K562 (cell line): Measurements from ENCODE around the gene WWP2. TPM values are rescaled to one million over a fixed set of nuclear protein-coding genes. Genes with fewer than 3 reads are reported as not detected.

Experiments used
- ATAC-seq: fragments of 200-7000 bp; cut with Tn5 transposase; 3 replicates; pipeline ENCODE4 v1.9.1; 2020; ENCODE audit warnings: moderate library complexity
- BruUV-seq: library from RNA; stranded (reverse); fragments of 400-500 nt; replicated peaks from 2 replicates; lab custom pipeline; 2021; lab: Mats Ljungman, UMichigan
- CTCF ChIA-PET: fragments of 300-600 bp; formaldehyde crosslinking; extraction: SDS; loops from one replicate; lab custom pipeline; 2021; ENCODE audit warnings: low intra/inter-chr PET ratio; lab: Yijun Ruan, JAX
- POLR2A ChIA-PET: fragments of 300-600, 350-650 bp; sonication (Branson Sonifier 250); formaldehyde crosslinking; extraction: SDS; loops from one replicate; lab custom pipeline; 2021; ENCODE audit warnings: antibody characterized with exemption, inconsistent platforms; lab: Yijun Ruan, JAX
- DNase-seq, 4 experiments: peaks; one replicate each; pipeline versions ENCODE4 v3.0.0 to v3.0.0-alpha.2; 2011 to 2018; ENCODE audit warnings: low spot score in 3 of 4, mixed read lengths in 3 of 4; ENCODE audit errors: extremely low read depth in 1 of 4
- FAIRE-seq: peaks from 2 replicates; lab custom pipeline; 2011; peaks lifted over from hg19 to GRCh38; lab: Jason Lieb, UNC
- H2AFZ ChIP-seq: 2 replicates; pipeline ENCODE4 v1.6.0; 2011; ENCODE audit warnings: low read depth, low read length, control low read depth, inconsistent platforms
- H3K27ac ChIP-seq: fragments of 200-600 bp; 3 replicates; pipeline ENCODE4 v1.8.0; 2011; ENCODE audit warnings: low read depth, mild to moderate bottlenecking, control low read depth, inconsistent platforms, low read length, moderate library complexity, mixed read lengths; ENCODE audit errors: extremely low read depth
- H3K27me3 ChIP-seq, 2 experiments: fragments of 300-600 bp in 1 of 2; 2 replicates in 1 of 2; 3 replicates in 1 of 2; pipeline versions ENCODE4 v1.6.0 to v1.8.0; 2011; ENCODE audit warnings: inconsistent platforms in 2 of 2, low read length in 2 of 2, mild to moderate bottlenecking in 1 of 2, mixed read lengths in 1 of 2, moderate library complexity in 1 of 2; ENCODE audit not compliant: control insufficient read depth in 2 of 2, insufficient read depth in 2 of 2
- H3K36me3 ChIP-seq: fragments of 300-600 bp; 3 replicates; pipeline ENCODE4 v1.8.0; 2011; ENCODE audit warnings: mild to moderate bottlenecking, low read length, inconsistent platforms; ENCODE audit not compliant: control insufficient read depth, insufficient read depth
- H3K4me1 ChIP-seq, 2 experiments: fragments of 200-600 bp in 1 of 2; replicated peaks in 1 of 2; 2 replicates in 1 of 2; 3 replicates in 1 of 2; pipeline versions ENCODE4 v1.5.1 to v1.8.0; 2011; ENCODE audit warnings: inconsistent platforms in 2 of 2, low read length in 2 of 2, mild to moderate bottlenecking in 1 of 2, mixed read lengths in 1 of 2, moderate library complexity in 1 of 2; ENCODE audit not compliant: control insufficient read depth in 2 of 2, insufficient read depth in 2 of 2
- H3K4me2 ChIP-seq: 2 replicates; pipeline ENCODE4 v1.6.1; 2011; ENCODE audit warnings: low read length, control low read depth, inconsistent platforms, mixed read lengths; ENCODE audit not compliant: insufficient read depth
- H3K4me3 ChIP-seq: fragments of 200-600 bp; sonication (generic), shearing (Covaris generic); 2 replicates; pipeline ENCODE4 v1.5.1; 2016; ENCODE audit warnings: control low read depth, inconsistent platforms
- H3K79me2 ChIP-seq: fragments of 200-600 bp; 3 replicates; pipeline ENCODE4 v1.8.0; 2011; ENCODE audit warnings: low read length, inconsistent platforms; ENCODE audit not compliant: control insufficient read depth, insufficient read depth
- H3K9ac ChIP-seq, 2 experiments: 2 replicates each; pipeline versions ENCODE4 v1.6.0 to v1.6.1; 2011; ENCODE audit warnings: low read depth in 2 of 2, low read length in 2 of 2, control low read depth in 1 of 2, inconsistent platforms in 1 of 2, mild to moderate bottlenecking in 1 of 2, mixed read lengths in 1 of 2; ENCODE audit not compliant: insufficient read depth in 1 of 2
- H3K9me1 ChIP-seq: one replicate; pipeline ENCODE4 v1.6.0; 2011; ENCODE audit warnings: inconsistent platforms, mild to moderate bottlenecking, low read length, moderate library complexity; ENCODE audit not compliant: control insufficient read depth, insufficient read depth
- H3K9me3 ChIP-seq: replicated peaks from 2 replicates; pipeline ENCODE4 v1.5.1; 2011; ENCODE audit warnings: low read depth, low read length, inconsistent platforms; ENCODE audit not compliant: control insufficient read depth, insufficient read depth
- H4K20me1 ChIP-seq: replicated peaks from 2 replicates; pipeline ENCODE4 v1.6.1; 2011; ENCODE audit warnings: low read length, inconsistent platforms, mixed read lengths; ENCODE audit not compliant: control insufficient read depth, insufficient read depth
- ASH1L ChIP-seq: fragments of 450-650 bp; IDR thresholded peaks from 2 replicates; pipeline ENCODE4 v1.6.1; 2018; ENCODE audit warnings: borderline replicate concordance, mild to moderate bottlenecking, low read depth; ENCODE audit not compliant: partially characterized antibody
- CBX5 ChIP-seq: IDR thresholded peaks from 2 replicates; pipeline ENCODE4 v1.6.1; 2014; ENCODE audit warnings: low read depth, borderline replicate concordance
- ELF2 ChIP-seq: fragments of 250-450 bp; sonication (Bioruptor Pico); IDR thresholded peaks from 2 replicates; pipeline ENCODE4 v1.5.0; 2021; ENCODE audit warnings: mild to moderate bottlenecking
- HNRNPUL1 ChIP-seq: fragments of 200-400 bp; formaldehyde crosslinking; IDR thresholded peaks from 2 replicates; pipeline ENCODE4 v1.6.1; 2017; ENCODE audit warnings: low read length
- ILF3 ChIP-seq: fragments of 450-650 bp; IDR thresholded peaks from 2 replicates; pipeline ENCODE4 v1.6.1; 2018; ENCODE audit warnings: antibody characterized with exemption, mild to moderate bottlenecking, moderate library complexity, borderline replicate concordance
- IRF1 ChIP-seq: sonication (generic); formaldehyde crosslinking; IDR thresholded peaks from 2 replicates; pipeline ENCODE4 v1.8.0; 2022; ENCODE audit warnings: missing genetic modification reagents, mild to moderate bottlenecking, borderline replicate concordance
- MED1 ChIP-seq: sonication (generic); formaldehyde crosslinking; IDR thresholded peaks from 2 replicates; pipeline ENCODE4 v1.8.1; 2023; ENCODE audit warnings: missing genetic modification reagents, borderline replicate concordance
- NFATC3 ChIP-seq: fragments of 450-650 bp; IDR thresholded peaks from 2 replicates; pipeline ENCODE4 v1.6.1; 2017; ENCODE audit warnings: mild to moderate bottlenecking
- NFE2 ChIP-seq: IDR thresholded peaks from 2 replicates; pipeline ENCODE4 v1.6.1; 2014; ENCODE audit warnings: antibody characterized with exemption, low read depth
- POLR2B ChIP-seq: fragments of 450-650 bp; IDR thresholded peaks from 2 replicates; pipeline ENCODE4 v1.6.1; 2018; ENCODE audit warnings: low read depth; ENCODE audit not compliant: partially characterized antibody
- POLR2G ChIP-seq: fragments of 200-400 bp; formaldehyde crosslinking; IDR thresholded peaks from 2 replicates; pipeline ENCODE4 v1.6.1; 2017; ENCODE audit warnings: low read depth, mild to moderate bottlenecking, antibody characterized with exemption, low read length, moderate library complexity
- PURB ChIP-seq: sonication (generic); formaldehyde crosslinking; IDR thresholded peaks from 2 replicates; pipeline ENCODE4 v1.9.0; 2021; ENCODE audit warnings: low read depth, mild to moderate bottlenecking, missing genetic modification reagents
- SAFB ChIP-seq: fragments of 200-400 bp; formaldehyde crosslinking; IDR thresholded peaks from 2 replicates; pipeline ENCODE4 v1.6.1; 2017; ENCODE audit warnings: low read depth, low read length, borderline replicate concordance
- SAP30 ChIP-seq: fragments of 200-600 bp; sonication (generic); IDR thresholded peaks from 2 replicates; pipeline ENCODE4 v1.6.1; 2012; ENCODE audit warnings: borderline replicate concordance, low read depth, mild to moderate bottlenecking, moderate library complexity, low read length, control low read depth, inconsistent platforms; ENCODE audit not compliant: insufficient read depth, poor library complexity, severe bottlenecking
- THAP12 ChIP-seq: fragments of 250-450 bp; sonication (Bioruptor Pico); IDR thresholded peaks from 2 replicates; pipeline ENCODE4 v1.9.0; 2021; ENCODE audit warnings: mild to moderate bottlenecking, inconsistent platforms
- ZNF175 ChIP-seq: fragments of 200-800 bp; sonication (Bioruptor generic); IDR thresholded peaks from 2 replicates; pipeline ENCODE4 v1.6.1; 2016; ENCODE audit warnings: low read depth, mild to moderate bottlenecking, missing genetic modification characterization, missing compliant biosample characterization
- ZNF785 ChIP-seq: fragments of 250-450 bp; sonication (Bioruptor Pico); IDR thresholded peaks from 2 replicates; pipeline ENCODE4 v1.4.0; 2020; ENCODE audit warnings: mild to moderate bottlenecking
- WGBS: fragments of 100-300 bp; shearing (Covaris generic); methylation state at CpG from one replicate; pipeline ENCODE4 v1.1.6; 2016; ENCODE audit warnings: low coverage, mixed read lengths; ENCODE audit not compliant: insufficient coverage; ENCODE audit errors: missing lambda C conversion rate; 5-methylcytosine and 5-hydroxymethylcytosine counted together
- in situ Hi-C: fragments of 300-500 bp; cut with MboI; formaldehyde crosslinking; loops from 4 replicates; pipeline ENCODE4 v1.15.0; 2018; ENCODE audit warnings: inconsistent platforms, mixed read lengths
- intact Hi-C: fragments of 100-400 bp; cut with micrococcal nuclease; formaldehyde crosslinking; loops from 2 replicates; pipeline ENCODE4 v1.14.2; 2022
- polyA plus RNA-seq, 8 experiments: library from polyadenylated mRNA; depleted of rRNA in 4 of 8; stranded (reverse) in 5 of 8; unstranded in 3 of 8; fragments of >200 nt; fragmentation: Nextera tagmentation in 2 of 8; fragmentation: Illumina TruSeq in 1 of 8; extraction: Ambion mirVana in 2 of 8; extraction: Trizol in 1 of 8; gene quantifications; 2 replicates each; pipeline versions ENCODE4 v1.2.1 to v1.2.3, GENCODE V29; 2011 to 2014; ENCODE audit warnings: inconsistent platforms in 1 of 8, missing spikeins in 1 of 8
- total RNA-seq, 7 experiments: library from RNA; depleted of rRNA in 6 of 7; stranded (reverse); fragments of >200 nt in 6 of 7; fragmentation: Illumina TruSeq in 2 of 7; extraction: Trizol in 2 of 7; gene quantifications; 2 replicates each; pipeline versions ENCODE4 v1.2.1 to v1.2.3, GENCODE V29; 2011 to 2021; ENCODE audit warnings: low replicate concordance in 1 of 7

WWP2 gene
- total and polyA plus RNA-seq, 9 of the 15 experiments (the other 6 are each of a cell fraction or from before 2014, with no cell fraction given): 1.9 to 34.4 (median 14.6) TPM

GRCh38 chr16:69741519-69741918, 20.6 kb upstream of the WWP2 start:
- no peaks in the 10 kb centered on the region for H3K9me1 ChIP-seq
- no peak overlapping the region for H3K4me2 ChIP-seq
- no peak overlapping the region for H3K9ac ChIP-seq
- intact Hi-C loops: no loop called here
- H3K4me1 ChIP-seq: no peaks in the 10 kb centered on the region; a peak in 1 of 5 replicates
- no peak for ATAC-seq
- in situ Hi-C loops: no loop called here
- peaks cover 5% of the 10 kb centered on the region; the same call in 2 of the 3 replicates for H3K79me2 ChIP-seq
- H3K27me3 ChIP-seq: no peaks in the 10 kb centered on the region
- no TSS peak for BruUV-seq
- CTCF ChIA-PET: no interaction called here
- WGBS: 86% methylated on average over 8 of the region's 8 CpGs
- no peaks in the 10 kb centered on the region for H3K9me3 ChIP-seq
- TF ChIP-seq PURB (no peak), POLR2B (no peak), ASH1L (no peak), ILF3 (no peak), NFE2 (no peak), SAFB (no peak), NFATC3 (no peak), THAP12 (CRISPR knock-in tag) (no peak), CBX5 (no peak), MED1 (CRISPR knock-in tag) (no peak), POLR2G (no peak), ELF2 (CRISPR knock-in tag) (no peak), SAP30 (no peak), ZNF785 (CRISPR knock-in tag) (no peak), ZNF175 (CRISPR knock-in tag) (no peak), IRF1 (CRISPR knock-in tag) (no peak), HNRNPUL1 (no peak)
- TF ChIP-seq, all 486 proteins: peak for 0
- FAIRE-seq (no peak), DNase-seq (no peak)
- Histone ChIP-seq H3K27ac (no peak overlapping the region), H2AFZ (no peak overlapping the region), H3K4me3 (no peak overlapping the region), H3K36me3 (peaks cover 73% of the 10 kb centered on the region), H4K20me1 (no peaks in the 10 kb centered on the region; the same call in 1 of the 2 replicates)
- POLR2A ChIA-PET: interaction anchor here (0.6 to 5.6 kb wide), 7 partner anchors 9 to 28 kb away, joined by 3 to 66 read pairs (median 4); partner anchors contain the start of gene NQO1
